ENCODE results near the gene KRT1. TPM values are rescaled to one million over a fixed set of nuclear protein-coding genes. Genes with fewer than 3 reads are reported as not detected.

Gene KRT1
- polyA plus RNA-seq, 1 of the 3 experiments (the other 2 are of a cell fraction): not detected

DNA sequence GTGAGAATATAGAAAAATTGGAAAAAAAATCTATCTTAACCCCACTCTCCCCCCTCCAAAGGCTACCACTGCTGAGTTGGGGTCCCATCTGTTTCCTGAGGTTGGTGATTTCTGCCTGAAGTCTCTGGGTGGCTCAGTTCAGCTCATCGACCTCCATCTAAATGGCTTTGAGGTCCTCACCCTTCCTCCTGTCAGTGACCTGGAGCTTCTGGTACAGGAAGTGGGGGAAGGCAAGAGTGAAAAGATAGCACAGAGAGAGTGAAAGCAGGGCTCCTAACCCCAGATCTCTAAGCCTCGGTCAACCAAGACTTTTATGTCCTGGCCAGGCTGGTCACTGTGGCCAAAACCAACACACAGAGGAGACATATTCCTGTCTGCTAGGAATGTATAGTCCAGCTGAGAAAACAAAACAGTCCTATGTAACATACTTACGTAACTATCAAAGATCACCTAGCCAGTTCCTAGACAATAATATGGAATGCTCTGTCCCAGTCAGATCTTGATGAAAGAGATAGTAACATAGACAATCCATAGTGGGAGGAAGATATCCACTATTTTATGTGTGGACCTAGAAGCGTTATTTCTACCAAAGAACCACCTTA, 49.5 kb downstream of the KRT1 start:
- ChIA-PET POLR2A (no interaction called here), CTCF (interaction anchor here (1.2 kb wide), 1 partner anchor 249 kb away, joined by 3 read pairs; no protein-coding TSS in a partner anchor)
- H3K9me2 ChIP-seq: no peaks in the 10 kb centered on the region
- peaks cover 26% of the 10 kb centered on the region; the same call in 1 of the 2 replicates for H3K27me3 ChIP-seq (ENCODE audit: insufficient read depth)
- WGBS (ENCODE audit: low lambda C conversion rate): 24% methylated on average over 4 of the region's 4 CpGs
- H3K27ac ChIP-seq (ENCODE audit: low read depth in 2 of 2, low read length in 1 of 2): no peak overlapping the region
- H3K4me3 ChIP-seq (ENCODE audit: low read depth in 2 of 2, low read length in 1 of 2): no peak overlapping the region
- DNase-seq: no peak
- no peaks in the 10 kb centered on the region for H3K36me3 ChIP-seq (replicated peaks in 1 of 2; ENCODE audit: control insufficient read depth in 1 of 2, insufficient read depth in 2 of 2, low read length in 1 of 2)
- H3K79me2 ChIP-seq (ENCODE audit: insufficient read depth): no peaks in the 10 kb centered on the region
- H3F3A ChIP-seq (replicated peaks; ENCODE audit: insufficient read depth): no peaks in the 10 kb centered on the region
- H3K9me3 ChIP-seq: no peaks in the 10 kb centered on the region
- no peaks in the 10 kb centered on the region for H4K20me1 ChIP-seq (ENCODE audit: insufficient read depth)
- TF ChIP-seq ZBTB33 (IDR thresholded peaks at IDR 0.05; ENCODE audit: borderline replicate concordance, low read depth) (no peak), EZH2phosphoT487 (IDR thresholded peaks at IDR 0.05; ENCODE audit: borderline replicate concordance, low read depth) (no peak), SMC3 (IDR thresholded peaks at IDR 0.05; ENCODE audit: low read depth, low read length) (no peak), RFX5 (IDR thresholded peaks at IDR 0.05; ENCODE audit: low read length) (no peak), MEF2A (IDR thresholded peaks at IDR 0.05; ENCODE audit: borderline replicate concordance, low read depth) (no peak), RAD21 (IDR thresholded peaks at IDR 0.05; ENCODE audit: low read length) (no peak), SIN3A (IDR thresholded peaks at IDR 0.05; ENCODE audit: borderline replicate concordance, low read depth, low read length) (no peak), TEAD4 (IDR thresholded peaks at IDR 0.05; ENCODE audit: borderline replicate concordance, insufficient read depth) (no peak), JUND (IDR thresholded peaks at IDR 0.05) (no peak), FOXM1 (IDR thresholded peaks at IDR 0.05; ENCODE audit: low read depth) (no peak), MXI1 (IDR thresholded peaks at IDR 0.05; ENCODE audit: low read depth, low read length) (no peak)
- TF ChIP-seq, protein P1, sequence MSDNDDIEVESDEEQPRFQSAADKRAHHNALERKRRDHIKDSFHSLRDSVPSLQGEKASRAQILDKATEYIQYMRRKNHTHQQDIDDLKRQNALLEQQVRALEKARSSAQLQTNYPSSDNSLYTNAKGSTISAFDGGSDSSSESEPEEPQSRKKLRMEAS (IDR thresholded peaks at IDR 0.05; ENCODE audit: low read depth): no peak
- TF ChIP-seq, protein P2, sequence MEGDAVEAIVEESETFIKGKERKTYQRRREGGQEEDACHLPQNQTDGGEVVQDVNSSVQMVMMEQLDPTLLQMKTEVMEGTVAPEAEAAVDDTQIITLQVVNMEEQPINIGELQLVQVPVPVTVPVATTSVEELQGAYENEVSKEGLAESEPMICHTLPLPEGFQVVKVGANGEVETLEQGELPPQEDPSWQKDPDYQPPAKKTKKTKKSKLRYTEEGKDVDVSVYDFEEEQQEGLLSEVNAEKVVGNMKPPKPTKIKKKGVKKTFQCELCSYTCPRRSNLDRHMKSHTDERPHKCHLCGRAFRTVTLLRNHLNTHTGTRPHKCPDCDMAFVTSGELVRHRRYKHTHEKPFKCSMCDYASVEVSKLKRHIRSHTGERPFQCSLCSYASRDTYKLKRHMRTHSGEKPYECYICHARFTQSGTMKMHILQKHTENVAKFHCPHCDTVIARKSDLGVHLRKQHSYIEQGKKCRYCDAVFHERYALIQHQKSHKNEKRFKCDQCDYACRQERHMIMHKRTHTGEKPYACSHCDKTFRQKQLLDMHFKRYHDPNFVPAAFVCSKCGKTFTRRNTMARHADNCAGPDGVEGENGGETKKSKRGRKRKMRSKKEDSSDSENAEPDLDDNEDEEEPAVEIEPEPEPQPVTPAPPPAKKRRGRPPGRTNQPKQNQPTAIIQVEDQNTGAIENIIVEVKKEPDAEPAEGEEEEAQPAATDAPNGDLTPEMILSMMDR (IDR thresholded peaks at IDR 0.05): no peak
- TF ChIP-seq, protein P3, sequence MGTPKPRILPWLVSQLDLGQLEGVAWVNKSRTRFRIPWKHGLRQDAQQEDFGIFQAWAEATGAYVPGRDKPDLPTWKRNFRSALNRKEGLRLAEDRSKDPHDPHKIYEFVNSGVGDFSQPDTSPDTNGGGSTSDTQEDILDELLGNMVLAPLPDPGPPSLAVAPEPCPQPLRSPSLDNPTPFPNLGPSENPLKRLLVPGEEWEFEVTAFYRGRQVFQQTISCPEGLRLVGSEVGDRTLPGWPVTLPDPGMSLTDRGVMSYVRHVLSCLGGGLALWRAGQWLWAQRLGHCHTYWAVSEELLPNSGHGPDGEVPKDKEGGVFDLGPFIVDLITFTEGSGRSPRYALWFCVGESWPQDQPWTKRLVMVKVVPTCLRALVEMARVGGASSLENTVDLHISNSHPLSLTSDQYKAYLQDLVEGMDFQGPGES (IDR thresholded peaks at IDR 0.05; ENCODE audit: low read depth, low read length): no peak
- H3K4me1 ChIP-seq (ENCODE audit: control insufficient read depth in 1 of 2, insufficient read depth in 2 of 2, low read depth in 1 of 2, low read length in 1 of 2): no peaks in the 10 kb centered on the region
- H2AFZ ChIP-seq (ENCODE audit: low read depth): no peak overlapping the region
- H3K4me2 ChIP-seq: no peak overlapping the region
- H3K9ac ChIP-seq: no peak overlapping the region
